GM18526 (cell line): ENCODE data around the gene SERPINE3.

ENCODE experiments used
- POLR2A ChIP-seq: IDR thresholded peaks from 3 replicates; pipeline ENCODE4 v1.6.1; 2011; ENCODE audit not compliant: insufficient read length; ENCODE audit errors: extremely low read depth

Gene SERPINE3

DNA sequence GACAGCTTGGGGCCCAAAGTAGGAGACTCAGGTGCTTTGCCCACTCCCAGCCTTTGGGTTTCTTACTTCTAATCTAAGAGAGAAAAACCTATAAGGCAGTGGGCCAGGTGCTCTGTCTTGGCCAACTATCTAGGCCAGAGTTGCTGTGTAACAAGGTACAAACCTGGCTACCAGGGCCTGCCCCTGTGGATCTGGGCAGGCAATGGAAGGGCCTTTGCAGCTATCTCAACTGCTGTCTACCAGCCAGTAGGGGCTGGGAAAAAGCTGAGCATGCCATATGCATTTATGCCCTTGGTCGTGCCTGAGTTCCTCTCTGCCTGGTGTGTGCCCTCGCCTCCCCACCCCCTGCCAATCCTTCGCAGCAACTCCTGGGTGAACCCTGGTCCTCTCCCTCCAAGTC, 16.7 kb upstream of the SERPINE3 start:
- no peak for TF ChIP-seq POLR2A

DNA sequence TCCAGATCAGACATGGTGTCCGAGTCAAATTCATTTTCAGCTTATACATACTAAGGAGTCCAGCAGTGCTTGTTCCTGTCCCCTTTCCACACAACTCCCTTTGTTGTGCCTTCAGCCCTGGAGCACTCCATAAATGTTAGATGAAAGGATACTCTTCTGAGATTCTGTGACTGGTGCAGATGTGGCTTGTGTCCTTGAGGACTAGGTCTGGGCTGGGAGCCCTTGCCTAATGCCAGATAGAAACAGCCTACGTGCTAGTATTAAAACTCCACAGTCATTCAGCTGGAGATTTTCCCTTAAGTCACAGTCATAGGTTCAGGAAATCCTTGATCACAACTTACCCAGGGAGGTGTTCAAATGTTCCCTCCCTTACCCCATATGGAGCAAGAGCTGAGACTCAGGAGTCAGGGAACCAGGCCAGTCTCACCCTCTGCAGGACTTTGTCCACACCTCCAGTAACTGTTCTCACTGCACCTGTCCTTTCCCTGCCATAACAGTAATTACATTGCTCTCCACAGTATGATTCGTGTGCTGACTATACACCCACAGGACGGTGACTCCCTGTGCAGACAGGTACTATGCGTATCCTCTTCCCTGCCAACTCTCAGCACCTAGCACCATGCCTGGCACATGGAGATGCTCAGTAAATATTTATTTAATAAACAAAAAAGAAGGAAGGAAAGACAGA, 15.5 kb upstream of the SERPINE3 start:
- no peak for TF ChIP-seq POLR2A

DNA sequence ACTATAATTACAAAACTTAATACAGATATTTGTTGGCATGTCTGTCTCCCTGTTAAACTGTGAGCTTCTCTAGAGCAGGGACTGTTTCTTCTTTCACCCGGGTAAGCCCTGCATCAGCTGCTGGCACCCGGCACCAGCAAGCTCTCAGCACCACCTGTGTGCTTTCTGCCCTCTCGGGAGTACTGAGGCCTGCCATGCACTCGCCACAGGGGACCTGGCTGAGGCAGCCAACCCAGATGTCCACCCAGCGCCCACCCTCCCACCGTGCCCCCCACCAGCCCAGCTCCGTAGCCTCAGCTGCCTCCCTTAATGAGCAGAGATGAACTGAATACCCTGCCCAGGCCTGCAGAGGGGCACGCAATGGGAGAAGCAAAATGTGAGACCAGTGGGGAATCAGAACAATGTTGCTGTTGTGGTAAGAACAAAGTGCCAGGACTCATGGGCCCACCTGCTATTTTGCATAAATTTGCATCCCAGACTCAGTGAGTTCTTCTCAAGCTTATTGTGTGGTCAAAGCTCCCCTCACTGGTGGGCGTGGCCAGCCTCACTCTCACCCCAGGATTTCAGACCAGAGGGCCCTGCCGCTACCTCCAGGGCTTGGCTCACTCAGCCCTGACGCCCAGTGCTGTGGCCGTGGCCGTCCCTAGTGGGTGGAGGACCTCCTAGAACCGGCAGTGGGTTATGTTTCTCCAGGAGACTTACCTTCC, 14.6 kb upstream of the SERPINE3 start:
- no peak for TF ChIP-seq POLR2A

DNA sequence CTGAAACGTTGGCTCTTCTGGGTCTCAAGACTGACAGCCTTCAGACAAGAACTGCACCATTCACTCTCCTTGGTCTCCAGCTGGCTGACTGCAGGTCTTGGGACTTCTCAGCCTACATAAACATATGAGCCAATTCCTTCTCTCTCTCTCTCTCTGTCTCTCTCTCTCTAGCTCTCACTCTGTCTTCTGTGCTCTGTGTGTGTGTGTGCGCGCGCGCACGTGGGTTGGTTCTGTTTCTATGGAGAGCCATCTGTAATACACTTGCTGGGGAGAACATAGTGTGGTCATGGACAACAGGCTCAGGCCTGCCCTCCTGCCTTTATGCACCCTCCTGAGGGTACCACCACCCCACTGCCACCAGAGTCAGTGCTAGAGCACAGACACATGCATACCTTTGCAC, 13.7 kb upstream of the SERPINE3 start:
- TF ChIP-seq POLR2A: no peak

DNA sequence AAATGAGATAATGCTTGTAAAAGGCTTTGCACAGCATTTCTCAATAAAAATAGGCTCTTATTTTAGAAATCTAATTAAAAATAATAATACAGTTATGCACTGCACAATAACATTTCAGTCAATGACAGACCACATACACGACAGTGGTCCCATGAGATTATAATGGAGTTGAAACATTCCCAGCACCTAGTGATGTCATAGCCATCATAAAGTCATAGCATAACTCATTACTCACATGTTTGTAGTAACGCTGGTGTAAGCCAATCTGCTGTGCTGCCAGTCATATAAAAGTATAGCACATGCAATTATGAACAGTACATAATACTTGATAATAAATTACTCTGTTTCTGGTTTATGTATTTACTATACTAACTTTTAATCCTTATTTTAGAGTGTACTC, 12.7 kb upstream of the SERPINE3 start:
- no peak for TF ChIP-seq POLR2A

DNA sequence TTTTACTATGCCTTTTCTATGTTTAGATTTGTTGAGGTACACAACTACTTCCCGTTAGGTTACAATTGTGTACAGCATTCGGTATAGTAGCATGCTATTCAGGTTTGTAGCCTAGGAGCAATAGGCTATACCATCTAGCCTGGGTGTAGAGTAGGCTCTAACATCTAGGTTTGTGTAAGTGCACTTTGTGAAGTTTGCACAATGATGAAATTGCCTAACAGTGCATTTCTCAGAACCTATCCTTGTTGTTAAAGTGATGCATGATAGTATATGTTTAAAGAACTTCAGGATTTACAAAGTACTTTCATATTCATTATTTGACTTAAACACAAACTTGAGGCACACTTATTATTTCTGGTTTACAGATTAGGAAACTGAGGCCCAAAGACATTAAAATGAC, 11.5 kb upstream of the SERPINE3 start:
- no peak for TF ChIP-seq POLR2A

DNA sequence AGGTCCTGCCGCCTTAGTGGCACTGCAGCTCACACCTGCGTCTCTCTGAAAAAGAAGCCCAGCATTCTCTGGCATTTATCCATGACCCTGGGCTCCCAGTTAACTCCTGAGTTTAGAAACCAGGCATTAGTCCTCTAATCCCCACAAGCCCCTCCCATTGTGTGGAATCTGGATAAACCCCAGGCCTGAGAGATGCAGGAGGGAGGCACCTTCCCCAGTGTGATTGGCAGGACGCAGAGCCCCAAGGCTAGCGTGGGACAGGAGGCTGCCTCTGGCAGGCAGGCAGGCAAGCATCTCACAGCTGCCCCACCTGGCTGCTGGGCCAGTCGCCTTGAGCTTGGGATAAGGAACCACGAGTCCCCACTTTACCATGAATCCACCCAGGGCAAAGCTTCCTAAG, 11.0 kb upstream of the SERPINE3 start:
- TF ChIP-seq POLR2A: no peak

DNA sequence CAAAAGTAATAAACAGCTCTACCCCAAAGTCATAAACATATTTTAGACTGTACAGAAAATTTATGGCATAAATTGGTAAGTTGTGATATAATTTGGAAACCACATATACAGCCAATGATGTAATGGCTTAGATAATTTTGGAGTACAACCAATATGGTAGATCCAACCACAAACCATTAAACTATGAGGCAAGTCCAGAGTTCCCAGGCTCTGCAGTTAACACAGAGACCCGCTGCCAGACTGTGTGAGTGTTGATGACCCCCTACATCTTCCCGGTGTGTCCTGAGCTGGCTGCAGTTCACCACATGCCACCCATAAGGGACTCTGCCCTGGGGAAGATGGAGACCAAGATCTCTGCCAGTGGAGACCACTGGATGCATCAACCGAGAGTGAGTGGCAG, 9.9 kb upstream of the SERPINE3 start:
- TF ChIP-seq POLR2A: no peak

DNA sequence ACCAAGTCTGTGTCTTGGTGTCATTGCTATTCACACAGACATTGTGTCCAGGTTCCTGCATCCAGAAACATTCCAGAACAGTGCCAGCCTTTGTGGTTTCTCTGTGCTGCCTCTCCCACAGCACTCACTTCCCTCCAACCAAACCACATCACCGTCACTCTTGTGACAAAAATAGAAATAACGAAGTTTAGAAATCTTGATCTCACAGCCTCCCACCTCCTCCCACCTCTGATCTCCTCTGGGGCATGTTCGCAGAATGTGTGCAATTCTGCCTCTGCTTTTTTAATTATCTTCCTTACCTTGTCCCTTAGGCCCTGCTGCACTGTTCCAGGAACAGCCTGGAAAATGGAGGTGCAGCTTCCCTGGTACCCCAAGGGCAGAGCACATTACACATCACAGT, 8.7 kb upstream of the SERPINE3 start:
- no peak for TF ChIP-seq POLR2A

DNA sequence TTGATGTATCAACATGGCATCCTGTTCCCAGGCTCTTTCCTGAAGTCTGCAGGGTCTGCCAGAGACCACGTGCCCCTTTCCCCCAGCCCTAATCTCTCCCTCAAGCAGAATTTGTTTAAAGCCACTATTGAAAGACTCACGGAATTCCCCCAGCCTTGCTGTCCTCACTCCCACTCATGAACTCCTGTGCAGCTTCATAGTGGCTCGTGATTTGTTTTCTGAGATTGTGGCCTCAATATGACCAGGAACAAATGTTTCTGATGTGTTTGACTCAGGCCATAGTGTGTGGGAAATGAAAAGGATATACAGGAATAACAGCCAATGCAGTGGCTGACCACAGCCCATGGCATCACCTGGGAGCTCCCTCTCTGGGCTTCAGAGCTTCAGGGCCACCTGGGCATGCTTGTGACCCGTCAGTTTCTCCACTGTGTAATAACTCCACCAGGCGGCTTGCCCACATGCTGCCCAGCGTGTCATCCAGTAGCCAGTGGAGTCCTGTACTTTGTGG, 8.1 kb upstream of the SERPINE3 start:
- TF ChIP-seq POLR2A: no peak

DNA sequence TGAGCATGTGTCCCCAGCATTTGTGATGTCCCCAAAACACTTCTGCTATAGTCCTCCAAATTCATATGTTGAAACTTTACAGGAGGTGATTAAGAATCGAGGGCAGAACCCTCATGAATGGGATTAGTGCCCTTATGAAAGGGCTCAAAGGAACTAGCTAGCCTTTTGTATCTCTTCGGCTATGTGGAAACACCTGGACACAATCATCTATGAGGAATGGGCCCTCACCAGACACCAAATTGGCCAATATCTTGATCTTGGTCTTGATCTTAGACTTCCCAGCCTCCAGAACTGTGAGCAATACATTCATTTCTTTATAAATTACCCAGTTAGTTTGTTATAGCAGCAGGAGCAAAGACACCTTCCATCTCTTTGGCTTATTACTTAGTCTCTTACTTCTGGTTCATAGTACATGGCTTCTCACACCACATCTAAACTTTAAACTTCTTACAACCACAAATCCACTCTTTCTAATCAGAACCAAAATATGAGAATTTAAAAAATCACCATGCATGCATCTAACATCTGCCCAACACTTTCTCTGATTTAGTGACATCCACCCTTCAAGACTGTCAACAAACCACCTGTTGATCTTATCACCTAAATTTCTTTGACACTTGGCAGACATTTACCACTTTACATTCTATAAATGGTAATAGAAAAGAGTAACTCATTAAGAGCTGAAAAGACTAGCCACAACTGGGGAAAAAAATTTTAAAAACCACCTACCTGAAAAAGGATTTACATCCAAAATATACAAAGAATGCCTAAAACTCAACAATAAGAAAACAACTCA, 6.7 kb upstream of the SERPINE3 start:
- TF ChIP-seq POLR2A: no peak

DNA sequence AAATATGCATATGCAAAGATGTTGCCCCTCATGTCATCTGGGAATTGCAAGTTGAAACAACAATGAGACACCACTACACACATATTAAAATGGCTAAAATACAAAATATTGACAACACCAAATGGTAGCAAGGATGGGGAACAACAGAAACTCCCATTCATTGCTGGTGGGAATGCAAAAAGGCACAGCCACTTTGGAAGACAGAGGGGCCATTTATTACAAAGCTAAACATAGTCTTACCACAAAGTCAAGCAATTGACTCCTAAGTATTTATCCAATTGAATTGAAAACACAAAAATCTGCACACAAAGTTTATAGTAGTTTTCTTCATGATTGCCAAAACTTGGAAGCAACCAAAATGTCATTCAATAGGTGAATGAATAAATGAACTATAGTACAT, 6.1 kb upstream of the SERPINE3 start:
- TF ChIP-seq POLR2A: no peak

DNA sequence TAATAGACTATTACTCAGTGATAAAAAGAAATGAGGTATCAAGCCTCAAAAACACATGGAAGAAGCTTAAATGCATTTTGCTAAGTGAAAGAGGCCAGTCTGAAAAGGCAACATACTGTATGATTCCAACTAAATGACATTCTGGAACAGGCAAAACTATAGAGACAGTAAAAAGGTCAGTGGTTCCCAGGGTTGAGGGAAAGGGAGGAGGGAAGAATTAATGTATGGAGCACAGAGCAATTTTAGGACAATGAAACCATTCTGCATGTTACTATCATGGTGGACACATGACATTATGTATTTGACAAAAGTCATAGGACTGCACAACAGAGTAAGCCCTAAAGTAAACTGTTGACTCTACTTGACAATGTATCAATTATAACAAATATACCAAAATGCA, 5.7 kb upstream of the SERPINE3 start:
- no peak for TF ChIP-seq POLR2A

DNA sequence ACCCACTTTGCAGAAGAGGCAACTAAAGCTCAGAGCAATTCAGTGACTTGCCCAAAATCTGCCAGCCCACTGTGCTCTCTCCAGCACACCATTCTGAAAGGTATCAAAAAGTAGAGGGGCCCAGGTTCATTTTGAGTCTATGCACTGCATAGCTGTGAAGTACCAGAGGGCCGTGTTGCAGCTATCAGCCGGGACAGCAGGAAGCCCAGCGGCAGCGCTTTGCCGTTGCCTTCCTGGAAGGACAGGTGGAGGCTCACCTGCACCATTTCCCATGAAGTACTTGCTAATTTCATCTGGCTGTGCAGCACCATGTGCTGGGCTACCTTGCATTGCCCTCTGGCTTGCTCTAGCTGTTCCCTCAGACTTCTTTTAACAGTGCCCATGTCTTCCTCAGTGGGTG, 2.7 kb upstream of the SERPINE3 start:
- no peak for TF ChIP-seq POLR2A

DNA sequence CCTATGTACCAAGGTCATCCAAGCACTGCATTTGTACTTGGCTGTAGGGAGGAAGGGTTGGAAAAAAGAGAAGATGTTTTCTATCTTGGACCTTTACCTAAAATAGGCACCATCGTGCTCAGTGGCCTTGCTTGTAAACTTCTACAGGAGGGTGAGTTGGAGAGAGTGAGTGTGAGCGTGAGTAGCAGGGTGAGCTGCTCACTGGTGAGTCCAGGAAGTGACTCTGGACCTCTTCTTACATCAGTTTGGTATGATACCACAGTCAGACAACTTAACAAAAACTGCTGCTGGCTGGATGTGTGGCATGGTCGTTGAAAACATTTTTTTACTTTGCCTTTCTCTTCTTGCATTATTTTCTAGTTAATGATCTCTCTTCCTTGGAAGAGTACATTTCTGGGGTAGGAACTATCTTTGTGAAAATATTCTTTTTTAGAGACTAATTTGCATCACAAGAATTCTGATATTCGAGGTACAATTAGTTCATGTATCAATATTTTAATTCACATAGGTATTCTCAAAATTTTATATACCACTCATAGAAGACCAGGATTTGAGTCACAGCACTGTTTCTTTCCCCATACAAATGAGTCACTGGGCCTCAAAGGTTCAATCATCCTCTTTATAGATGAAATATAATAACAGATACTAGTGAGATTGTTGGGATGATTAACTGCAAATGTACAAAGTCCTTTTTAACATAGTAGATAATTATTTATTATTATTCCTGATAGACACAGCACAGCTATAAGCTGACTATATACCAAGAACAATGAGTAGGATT, 651 bp downstream of the SERPINE3 start:
- no peak for TF ChIP-seq POLR2A
